Measurements from ENCODE around the gene ARFRP1.

The ARFRP1 gene

GRCh38 chr20:63696628-63697356 lies 11.0 kb downstream of the ARFRP1 start, which contains the start of gene TNFRSF6B:
Gene TNFRSF6B (plus strand): TSS chr20:63696652. CDS start chr20:63696768, 116 bp downstream.
- peak; percentile 1 for ATAC-seq (ENCODE audit: low read depth)
- no peaks in the 10 kb centered on the region for H3K27me3 ChIP-seq (ENCODE audit: insufficient read depth, poor library complexity, severe bottlenecking)
- no peak for TF ChIP-seq CTCF (IDR thresholded peaks at IDR 0.05; ENCODE audit: poor library complexity, severe bottlenecking)
- H3K4me3 ChIP-seq (ENCODE audit: severe bottlenecking) = peak within 1 kb of the TSS; percentile 44
- H3K9me3 ChIP-seq (ENCODE audit: severe bottlenecking) = no peaks in the 10 kb centered on the region
- peaks cover 32% of the 10 kb centered on the region for H3K4me1 ChIP-seq (ENCODE audit: insufficient read depth, poor library complexity, severe bottlenecking)
- peaks cover 49% of the 10 kb centered on the region for H3K36me3 ChIP-seq (ENCODE audit: low read depth)
- peak; percentile 91 for DNase-seq (ENCODE audit: low spot score)
- peak within 1 kb of the TSS; percentile 96 for H3K27ac ChIP-seq (ENCODE audit: poor library complexity, severe bottlenecking)

- H3K9me3 ChIP-seq (ENCODE audit: severe bottlenecking) = no peaks in the 10 kb centered on the region
- ATAC-seq (ENCODE audit: low read depth) = peak; percentile 48
- peak; percentile 99 for DNase-seq (ENCODE audit: low spot score)
- H3K4me1 ChIP-seq (ENCODE audit: insufficient read depth, poor library complexity, severe bottlenecking) = peaks cover 32% of the 10 kb centered on the region
- H3K36me3 ChIP-seq (ENCODE audit: low read depth) = peaks cover 49% of the 10 kb centered on the region
- H3K27ac ChIP-seq (ENCODE audit: poor library complexity, severe bottlenecking) = peak overlapping the region; percentile 96
- H3K27me3 ChIP-seq (ENCODE audit: insufficient read depth, poor library complexity, severe bottlenecking) = no peaks in the 10 kb centered on the region
- no peak for TF ChIP-seq CTCF (IDR thresholded peaks at IDR 0.05; ENCODE audit: poor library complexity, severe bottlenecking)
- H3K4me3 ChIP-seq (ENCODE audit: severe bottlenecking) = peak overlapping the region; percentile 44
These were observed 11.5 kb downstream of the ARFRP1 start for GRCh38 chr20:63696306-63696627.

- ATAC-seq (ENCODE audit: low read depth) (no peak), DNase-seq (ENCODE audit: low spot score) (no peak)
- Histone ChIP-seq H3K36me3 (ENCODE audit: low read depth) (peaks cover 49% of the 10 kb centered on the region), H3K27me3 (ENCODE audit: insufficient read depth, poor library complexity, severe bottlenecking) (no peaks in the 10 kb centered on the region), H3K4me1 (ENCODE audit: insufficient read depth, poor library complexity, severe bottlenecking) (peaks cover 32% of the 10 kb centered on the region), H3K27ac (ENCODE audit: poor library complexity, severe bottlenecking) (peak overlapping the region; percentile 96), H3K9me3 (ENCODE audit: severe bottlenecking) (no peaks in the 10 kb centered on the region), H3K4me3 (ENCODE audit: severe bottlenecking) (no peak overlapping the region)
- no peak for TF ChIP-seq CTCF (IDR thresholded peaks at IDR 0.05; ENCODE audit: poor library complexity, severe bottlenecking)
These were observed 12.1 kb downstream of the ARFRP1 start for GRCh38 chr20:63695424-63696305.

- Histone ChIP-seq H3K9me3 (ENCODE audit: severe bottlenecking) (no peaks in the 10 kb centered on the region), H3K27ac (ENCODE audit: poor library complexity, severe bottlenecking) (peak overlapping the region; percentile 96), H3K36me3 (ENCODE audit: low read depth) (peaks cover 41% of the 10 kb centered on the region), H3K4me3 (ENCODE audit: severe bottlenecking) (no peak overlapping the region), H3K4me1 (ENCODE audit: insufficient read depth, poor library complexity, severe bottlenecking) (peaks cover 29% of the 10 kb centered on the region), H3K27me3 (ENCODE audit: insufficient read depth, poor library complexity, severe bottlenecking) (no peaks in the 10 kb centered on the region)
- ATAC-seq (ENCODE audit: low read depth) = no peak
- DNase-seq (ENCODE audit: low spot score) = peak; percentile 88
- no peak for TF ChIP-seq CTCF (IDR thresholded peaks at IDR 0.05; ENCODE audit: poor library complexity, severe bottlenecking)
These were observed 13.0 kb downstream of the ARFRP1 start for GRCh38 chr20:63694584-63695423.
